Measurements from ENCODE around the gene ARTN.

DNA sequence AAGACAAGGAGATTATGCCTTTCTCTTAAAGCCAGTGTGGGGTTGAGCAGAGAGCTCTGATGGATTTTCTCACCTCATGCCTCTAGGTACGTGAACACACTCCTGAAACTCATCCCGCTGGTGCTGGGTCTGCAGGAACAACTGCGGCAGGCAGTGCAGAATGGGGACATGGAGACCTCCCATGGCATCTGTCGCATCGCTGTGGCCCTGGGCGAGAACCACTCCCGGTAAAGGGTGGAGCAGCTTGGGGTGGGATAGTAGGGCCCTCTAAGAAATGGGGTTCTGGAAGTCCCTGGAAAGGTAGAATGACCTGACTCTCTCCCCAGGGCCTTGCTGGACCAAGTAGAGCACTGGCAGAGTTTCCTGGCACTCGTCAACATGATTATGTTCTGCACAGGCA, 22.6 kb downstream of the ARTN start:
- TF ChIP-seq PHF21A (IDR thresholded peaks at IDR 0.05; ENCODE audit: borderline replicate concordance, low read depth): no peak
- TF ChIP-seq BRF1 (IDR thresholded peaks at IDR 0.05; ENCODE audit: borderline replicate concordance, extremely low read depth, insufficient read length): no peak
- no peak for TF ChIP-seq MED1 (CRISPR knock-in tag; IDR thresholded peaks at IDR 0.05; ENCODE audit: borderline replicate concordance)
- no peak for TF ChIP-seq TFE3 (CRISPR knock-in tag; IDR thresholded peaks at IDR 0.05)
- TF ChIP-seq, protein P1, sequence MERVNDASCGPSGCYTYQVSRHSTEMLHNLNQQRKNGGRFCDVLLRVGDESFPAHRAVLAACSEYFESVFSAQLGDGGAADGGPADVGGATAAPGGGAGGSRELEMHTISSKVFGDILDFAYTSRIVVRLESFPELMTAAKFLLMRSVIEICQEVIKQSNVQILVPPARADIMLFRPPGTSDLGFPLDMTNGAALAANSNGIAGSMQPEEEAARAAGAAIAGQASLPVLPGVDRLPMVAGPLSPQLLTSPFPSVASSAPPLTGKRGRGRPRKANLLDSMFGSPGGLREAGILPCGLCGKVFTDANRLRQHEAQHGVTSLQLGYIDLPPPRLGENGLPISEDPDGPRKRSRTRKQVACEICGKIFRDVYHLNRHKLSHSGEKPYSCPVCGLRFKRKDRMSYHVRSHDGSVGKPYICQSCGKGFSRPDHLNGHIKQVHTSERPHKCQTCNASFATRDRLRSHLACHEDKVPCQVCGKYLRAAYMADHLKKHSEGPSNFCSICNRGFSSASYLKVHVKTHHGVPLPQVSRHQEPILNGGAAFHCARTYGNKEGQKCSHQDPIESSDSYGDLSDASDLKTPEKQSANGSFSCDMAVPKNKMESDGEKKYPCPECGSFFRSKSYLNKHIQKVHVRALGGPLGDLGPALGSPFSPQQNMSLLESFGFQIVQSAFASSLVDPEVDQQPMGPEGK (CRISPR knock-in tag; IDR thresholded peaks at IDR 0.05; ENCODE audit: borderline replicate concordance): no peak
- TF ChIP-seq SIX5 (IDR thresholded peaks at IDR 0.05; ENCODE audit: borderline replicate concordance in 1 of 2, insufficient read depth in 1 of 2, low read depth in 1 of 2, low read length in 2 of 2): no peak
- no peak for TF ChIP-seq POLR2A (conservative IDR thresholded peaks at IDR 0.05)
- no peak for TF ChIP-seq CTCF (IDR thresholded peaks at IDR 0.05 in 2 of 3, conservative IDR thresholded peaks at IDR 0.05 in 1 of 3; ENCODE audit: insufficient read depth in 2 of 3, low read depth in 1 of 3, low read length in 3 of 3)
- no peak for TF ChIP-seq HNRNPLL (IDR thresholded peaks at IDR 0.05; ENCODE audit: low read depth, low read length, poor library complexity, severe bottlenecking)
- TF ChIP-seq ZNF311 (CRISPR knock-in tag; IDR thresholded peaks at IDR 0.05): no peak
- no peak for TF ChIP-seq NR2C2 (CRISPR knock-in tag; IDR thresholded peaks at IDR 0.05)
- TF ChIP-seq NR2C2 (tag; IDR thresholded peaks at IDR 0.05): no peak
- TF ChIP-seq, protein P2, sequence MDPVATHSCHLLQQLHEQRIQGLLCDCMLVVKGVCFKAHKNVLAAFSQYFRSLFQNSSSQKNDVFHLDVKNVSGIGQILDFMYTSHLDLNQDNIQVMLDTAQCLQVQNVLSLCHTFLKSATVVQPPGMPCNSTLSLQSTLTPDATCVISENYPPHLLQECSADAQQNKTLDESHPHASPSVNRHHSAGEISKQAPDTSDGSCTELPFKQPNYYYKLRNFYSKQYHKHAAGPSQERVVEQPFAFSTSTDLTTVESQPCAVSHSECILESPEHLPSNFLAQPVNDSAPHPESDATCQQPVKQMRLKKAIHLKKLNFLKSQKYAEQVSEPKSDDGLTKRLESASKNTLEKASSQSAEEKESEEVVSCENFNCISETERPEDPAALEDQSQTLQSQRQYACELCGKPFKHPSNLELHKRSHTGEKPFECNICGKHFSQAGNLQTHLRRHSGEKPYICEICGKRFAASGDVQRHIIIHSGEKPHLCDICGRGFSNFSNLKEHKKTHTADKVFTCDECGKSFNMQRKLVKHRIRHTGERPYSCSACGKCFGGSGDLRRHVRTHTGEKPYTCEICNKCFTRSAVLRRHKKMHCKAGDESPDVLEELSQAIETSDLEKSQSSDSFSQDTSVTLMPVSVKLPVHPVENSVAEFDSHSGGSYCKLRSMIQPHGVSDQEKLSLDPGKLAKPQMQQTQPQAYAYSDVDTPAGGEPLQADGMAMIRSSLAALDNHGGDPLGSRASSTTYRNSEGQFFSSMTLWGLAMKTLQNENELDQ (CRISPR knock-in tag; IDR thresholded peaks at IDR 0.05; ENCODE audit: borderline replicate concordance): no peak
- TF ChIP-seq CREM (IDR thresholded peaks at IDR 0.05; ENCODE audit: low read depth): no peak
- TF ChIP-seq SRF (CRISPR knock-in tag; IDR thresholded peaks at IDR 0.05): no peak

Data from K562 (cell line).